Activated T-helper 1 cell treated with anti-CD3 and anti-CD28 coated beads, Interleukin-12 subunit alpha, Interleukin-12 subunit beta, Interleukin-2, Interleukin-4 antibody, amounts not matched to agents 30 ng/mL and 10 ng/mL and 1 ng/mL, durations not matched to agents 14 hours and 24 hours and 36 hours (primary cell): ENCODE data around the gene MRAS. TPM values are rescaled to one million over a fixed set of nuclear protein-coding genes. Genes with fewer than 3 reads are reported as not detected.
"Not testable (repeated sequence)": the region's sequence is repeated elsewhere in the genome, so short reads cannot be mapped to it uniquely, and the experiment has no call there.

ENCODE experiments used
- DNase-seq: peaks from one replicate; pipeline ENCODE4 v3.0.0; 2021; ENCODE audit warnings: low spot score
- H3K27ac Mint-ChIP-seq: one replicate; pipeline ENCODE4 v1.8.0; 2021; ENCODE audit warnings: mild to moderate bottlenecking, mixed read lengths
- H3K27me3 Mint-ChIP-seq: one replicate; pipeline ENCODE4 v1.8.0; 2022; ENCODE audit warnings: mild to moderate bottlenecking, moderate library complexity, mixed read lengths; ENCODE audit not compliant: insufficient read depth
- H3K36me3 Mint-ChIP-seq: one replicate; pipeline ENCODE4 v1.8.0; 2021; ENCODE audit warnings: low read depth, mixed read lengths
- H3K4me1 Mint-ChIP-seq: one replicate; pipeline ENCODE4 v1.8.0; 2021; ENCODE audit warnings: low read depth, mixed read lengths
- H3K4me3 Mint-ChIP-seq: one replicate; pipeline ENCODE4 v1.8.0; 2021; ENCODE audit warnings: mild to moderate bottlenecking, moderate library complexity, mixed read lengths
- H3K9me3 Mint-ChIP-seq: one replicate; pipeline ENCODE4 v1.8.0; 2021; ENCODE audit warnings: mixed read lengths
- intact Hi-C: fragments of 100-400 bp; cut with micrococcal nuclease; formaldehyde crosslinking; loops from one replicate; pipeline ENCODE4 v1.15.1; 2024
- total RNA-seq: library from RNA; stranded (reverse); gene quantifications from 2 replicates; pipeline ENCODE4 v1.2.3, GENCODE V29; 2022

The MRAS gene
- total RNA-seq, 1 donor from 2014 or later, result 0.05 TPM

- DNase-seq, result no peak
- no peak overlapping the region for H3K27ac Mint-ChIP-seq
- peaks cover 19% of the 10 kb centered on the region for H3K27me3 Mint-ChIP-seq
- intact Hi-C loops, result no loop called here
- H3K9me3 Mint-ChIP-seq, result no peaks in the 10 kb centered on the region
- no peak overlapping the region for H3K4me3 Mint-ChIP-seq
- no peaks in the 10 kb centered on the region for H3K4me1 Mint-ChIP-seq
- H3K36me3 Mint-ChIP-seq, result no peaks in the 10 kb centered on the region
These were observed 56.6 kb downstream of the MRAS start for GRCh38 chr3:138405001-138405400.

- Mint-ChIP-seq H3K9me3 (no peaks in the 10 kb centered on the region), H3K4me1 (no peaks in the 10 kb centered on the region), H3K36me3 (no peaks in the 10 kb centered on the region), H3K4me3 (no peak overlapping the region), H3K27me3 (peaks cover 19% of the 10 kb centered on the region), H3K27ac (no peak overlapping the region)
- intact Hi-C loops, result no loop called here
- DNase-seq, result no peak
These were observed 57.1 kb downstream of the MRAS start for GRCh38 chr3:138405486-138405885.

- no peak overlapping the region for H3K27ac Mint-ChIP-seq
- no peaks in the 10 kb centered on the region for H3K4me1 Mint-ChIP-seq
- peaks cover 19% of the 10 kb centered on the region for H3K27me3 Mint-ChIP-seq
- DNase-seq, result no peak
- H3K9me3 Mint-ChIP-seq, result no peaks in the 10 kb centered on the region
- no peak overlapping the region for H3K4me3 Mint-ChIP-seq
- no peaks in the 10 kb centered on the region for H3K36me3 Mint-ChIP-seq
- intact Hi-C loops, result no loop called here
These were observed 58.2 kb downstream of the MRAS start for GRCh38 chr3:138406606-138407005.

- H3K4me1 Mint-ChIP-seq, result no peaks in the 10 kb centered on the region
These were observed 59.0 kb downstream of the MRAS start for GRCh38 chr3:138407236-138407907.

GRCh38 chr3:138408751-138409570, 60.6 kb downstream of the MRAS start:
- Mint-ChIP-seq H3K36me3 (no peaks in the 10 kb centered on the region), H3K4me3 (no peak overlapping the region), H3K9me3 (no peaks in the 10 kb centered on the region), H3K27me3 (peaks cover 19% of the 10 kb centered on the region), H3K4me1 (no peaks in the 10 kb centered on the region), H3K27ac (no peak overlapping the region)
- intact Hi-C loops, result no loop called here
- DNase-seq, result no peak

More at GRCh38 chr3:138407236-138407907, 59.0 kb downstream of the MRAS start:
- no peaks in the 10 kb centered on the region for H3K9me3 Mint-ChIP-seq
- intact Hi-C loops, result no loop called here
- no peaks in the 10 kb centered on the region for H3K36me3 Mint-ChIP-seq
- no peak overlapping the region for H3K4me3 Mint-ChIP-seq
- H3K27ac Mint-ChIP-seq, result no peak overlapping the region
- peaks cover 19% of the 10 kb centered on the region for H3K27me3 Mint-ChIP-seq
- DNase-seq, result no peak

- H3K4me3 Mint-ChIP-seq, result no peak overlapping the region
- H3K4me1 Mint-ChIP-seq, result no peaks in the 10 kb centered on the region
- H3K9me3 Mint-ChIP-seq, result no peaks in the 10 kb centered on the region
- DNase-seq, result no peak
- no peaks in the 10 kb centered on the region for H3K36me3 Mint-ChIP-seq
- no peak overlapping the region for H3K27ac Mint-ChIP-seq
- peaks cover 7% of the 10 kb centered on the region for H3K27me3 Mint-ChIP-seq
- intact Hi-C loops, result no loop called here
These were observed 64.6 kb downstream of the MRAS start for GRCh38 chr3:138412821-138413551.

GRCh38 chr3:138416236-138416635, 67.9 kb downstream of the MRAS start:
- H3K9me3 Mint-ChIP-seq, H3K27ac Mint-ChIP-seq: not testable (repeated sequence)

GRCh38 chr3:138417559-138417982, 69.2 kb downstream of the MRAS start:
- Mint-ChIP-seq H3K9me3 (no peaks in the 10 kb centered on the region), H3K27ac (no peak overlapping the region), H3K27me3 (peaks cover 13% of the 10 kb centered on the region), H3K4me3 (no peak overlapping the region), H3K36me3 (no peaks in the 10 kb centered on the region), H3K4me1 (no peaks in the 10 kb centered on the region)
- DNase-seq, result peak; percentile 42
- intact Hi-C loops, result loop anchor here (1.0 to 5.0 kb wide), 5 partner anchors 230 to 912 kb away; partner anchors contain the start of gene ARMC8

More at GRCh38 chr3:138416236-138416635, 67.9 kb downstream of the MRAS start:
- H3K4me3 Mint-ChIP-seq, H3K27me3 Mint-ChIP-seq, H3K36me3 Mint-ChIP-seq, DNase-seq, H3K4me1 Mint-ChIP-seq: not testable (repeated sequence)
- intact Hi-C loops, result loop anchor here (2.0 to 5.0 kb wide), 3 partner anchors 229 to 499 kb away; partner anchors contain the start of gene ARMC8

- intact Hi-C loops, result loop anchor here (5.0 kb wide), 2 partner anchors 231 to 351 kb away; partner anchors contain the start of gene ARMC8
- H3K9me3 Mint-ChIP-seq, result no peaks in the 10 kb centered on the region
- no peaks in the 10 kb centered on the region for H3K36me3 Mint-ChIP-seq
- DNase-seq, result no peak
- no peak overlapping the region for H3K27ac Mint-ChIP-seq
- H3K4me1 Mint-ChIP-seq, result no peaks in the 10 kb centered on the region
- no peak overlapping the region for H3K4me3 Mint-ChIP-seq
- H3K27me3 Mint-ChIP-seq, result peaks cover 16% of the 10 kb centered on the region
These were observed 70.3 kb downstream of the MRAS start for GRCh38 chr3:138418601-138419206.

GRCh38 chr3:138423316-138423715, 74.9 kb downstream of the MRAS start:
- H3K4me1 Mint-ChIP-seq, result no peaks in the 10 kb centered on the region
- H3K4me3 Mint-ChIP-seq, result no peak overlapping the region
- DNase-seq, result no peak
- intact Hi-C loops, result no loop called here
- no peak overlapping the region for H3K27ac Mint-ChIP-seq
- peaks cover 12% of the 10 kb centered on the region for H3K27me3 Mint-ChIP-seq
- H3K36me3 Mint-ChIP-seq, result no peaks in the 10 kb centered on the region
- no peaks in the 10 kb centered on the region for H3K9me3 Mint-ChIP-seq

- peaks cover 11% of the 10 kb centered on the region for H3K27me3 Mint-ChIP-seq
- no peaks in the 10 kb centered on the region for H3K9me3 Mint-ChIP-seq
- H3K36me3 Mint-ChIP-seq, result no peaks in the 10 kb centered on the region
- intact Hi-C loops, result no loop called here
- H3K4me3 Mint-ChIP-seq, result no peak overlapping the region
- no peak overlapping the region for H3K27ac Mint-ChIP-seq
- no peak for DNase-seq
- no peaks in the 10 kb centered on the region for H3K4me1 Mint-ChIP-seq
These were observed 75.9 kb downstream of the MRAS start for GRCh38 chr3:138424323-138424722.

- Mint-ChIP-seq H3K27me3 (peaks cover 19% of the 10 kb centered on the region), H3K27ac (no peak overlapping the region), H3K4me3 (no peak overlapping the region), H3K9me3 (no peaks in the 10 kb centered on the region), H3K4me1 (no peaks in the 10 kb centered on the region), H3K36me3 (no peaks in the 10 kb centered on the region)
- no peak for DNase-seq
- intact Hi-C loops, result no loop called here
These were observed 77.8 kb downstream of the MRAS start for GRCh38 chr3:138426211-138426610.
